NCI-H2081 (cell line): ENCODE data around the gene RICTOR.

Experiments used
- DNase-seq, 2 experiments: peaks; one replicate each; lab custom pipeline; 2025; lab: John Stamatoyannopoulos, UW

Gene RICTOR

GRCh38 chr5:39100301-39100850 lies 26.2 kb upstream of the RICTOR start:
- DNase-seq, result no peak

GRCh38 chr5:39099831-39100230 lies 25.6 kb upstream of the RICTOR start:
- DNase-seq, result no peak

GRCh38 chr5:39093352-39093751 lies 19.2 kb upstream of the RICTOR start:
- DNase-seq, result no peak

GRCh38 chr5:39092581-39093351 lies 18.6 kb upstream of the RICTOR start:
- DNase-seq, result no peak

GRCh38 chr5:39091940-39092580 lies 17.9 kb upstream of the RICTOR start:
- DNase-seq, result no peak

GRCh38 chr5:39083968-39084367 lies 9.8 kb upstream of the RICTOR start:
- DNase-seq, result no peak

- DNase-seq, result no peak
These were observed 8.8 kb upstream of the RICTOR start for GRCh38 chr5:39082995-39083394.

- DNase-seq, result peak; percentile 50 to 75
These were observed 6.5 kb upstream of the RICTOR start for GRCh38 chr5:39080597-39081204.

- DNase-seq, result no peak
These were observed 6.0 kb upstream of the RICTOR start for GRCh38 chr5:39080168-39080567.

- DNase-seq, result no peak
These were observed 4.9 kb upstream of the RICTOR start for GRCh38 chr5:39079147-39079546.

- DNase-seq, result no peak
These were observed 2.8 kb upstream of the RICTOR start for GRCh38 chr5:39076757-39077728.

- no peak for DNase-seq
These were observed 2.0 kb upstream of the RICTOR start for GRCh38 chr5:39076101-39076756.

GRCh38 chr5:39073767-39074016 lies 507 bp downstream of the RICTOR start:
- DNase-seq, result peak in 1 of 2 experiments; percentile 67

GRCh38 chr5:39072925-39073766 lies 1.1 kb downstream of the RICTOR start:
- peak; percentile 32 to 72 for DNase-seq

- no peak for DNase-seq
These were observed 6.1 kb downstream of the RICTOR start for GRCh38 chr5:39068099-39068498.

GRCh38 chr5:39064450-39064849 lies 9.7 kb downstream of the RICTOR start:
- DNase-seq, result no peak

- DNase-seq, result no peak
These were observed 11.2 kb downstream of the RICTOR start for GRCh38 chr5:39063037-39063436.

GRCh38 chr5:39062530-39062929 lies 11.7 kb downstream of the RICTOR start:
- DNase-seq, result no peak

GRCh38 chr5:39062104-39062503 lies 12.1 kb downstream of the RICTOR start:
- DNase-seq, result no peak

GRCh38 chr5:39059064-39059463 lies 15.1 kb downstream of the RICTOR start:
- no peak for DNase-seq
